SK-N-SH (cell line): ENCODE data around the gene STYK1. TPM values are rescaled to one million over a fixed set of nuclear protein-coding genes. Genes with fewer than 3 reads are reported as not detected.

ENCODE experiments used
- CTCF ChIA-PET: fragments of 300-600, 350-600 bp; formaldehyde crosslinking; extraction: SDS; loops from one replicate; lab custom pipeline; 2021; lab: Yijun Ruan, JAX
- POLR2A ChIA-PET: fragments of 350-600 bp; sonication (Branson Sonifier 250); formaldehyde crosslinking; extraction: SDS; loops from one replicate; lab custom pipeline; 2020; ENCODE audit warnings: antibody characterized with exemption, inconsistent platforms; lab: Yijun Ruan, JAX
- DNase-seq: peaks from one replicate; pipeline ENCODE4 v3.0.0; 2012
- H2AFZ ChIP-seq: fragments of 200-600 bp; sonication (generic); 2 replicates; pipeline ENCODE4 v1.8.1; 2016; ENCODE audit warnings: antibody characterized with exemption, mild to moderate bottlenecking, low read depth
- H3F3A ChIP-seq: fragments of 200-600 bp; sonication (generic); replicated peaks from 2 replicates; pipeline ENCODE3; 2016; ENCODE audit warnings: antibody characterized with exemption, mild to moderate bottlenecking; ENCODE audit not compliant: insufficient read depth
- H3K27ac ChIP-seq, 2 experiments: fragments of 200-500 bp in 1 of 2; fragments of 200-600 bp in 1 of 2; sonication (Bioruptor generic) in 1 of 2; sonication (generic), shearing (Covaris generic) in 1 of 2; 2 replicates each; pipeline versions ENCODE4 v1.5.1 to v1.6.1; 2014 to 2016; ENCODE audit warnings: low read depth in 2 of 2, inconsistent platforms in 1 of 2, low read length in 1 of 2, mild to moderate bottlenecking in 1 of 2, mixed read lengths in 1 of 2
- H3K27me3 ChIP-seq: fragments of 200-600 bp; sonication (generic), shearing (Covaris generic); 2 replicates; pipeline ENCODE4 v1.6.1; 2016; ENCODE audit warnings: mixed run types; ENCODE audit not compliant: insufficient read depth
- H3K36me3 ChIP-seq, 2 experiments: fragments of 200-500 bp in 1 of 2; fragments of 200-600 bp in 1 of 2; sonication (Bioruptor generic) in 1 of 2; sonication (generic) in 1 of 2; replicated peaks in 1 of 2; 2 replicates each; pipeline versions ENCODE3 to v1.5.1; 2014 to 2016; ENCODE audit warnings: low read length in 1 of 2, mild to moderate bottlenecking in 1 of 2; ENCODE audit not compliant: insufficient read depth in 2 of 2, control insufficient read depth in 1 of 2
- H3K4me1 ChIP-seq, 2 experiments: fragments of 200-500 bp in 1 of 2; fragments of 200-600 bp in 1 of 2; sonication (Bioruptor generic) in 1 of 2; sonication (generic), shearing (Covaris generic) in 1 of 2; 2 replicates each; pipeline versions ENCODE4 v1.5.1 to v1.6.1; 2014 to 2016; ENCODE audit warnings: low read depth in 1 of 2, low read length in 1 of 2, mixed run types in 1 of 2; ENCODE audit not compliant: insufficient read depth in 2 of 2, control insufficient read depth in 1 of 2
- H3K4me2 ChIP-seq: fragments of 200-600 bp; sonication (generic), shearing (Covaris generic); 2 replicates; pipeline ENCODE4 v1.6.1; 2017; ENCODE audit warnings: mixed run types
- H3K4me3 ChIP-seq, 2 experiments: fragments of 200-500 bp in 1 of 2; fragments of 200-600 bp in 1 of 2; sonication (Bioruptor generic) in 1 of 2; sonication (generic), shearing (Covaris generic) in 1 of 2; 2 replicates each; pipeline versions ENCODE4 v1.5.1 to v1.8.1; 2014 to 2016; ENCODE audit warnings: low read depth in 2 of 2, inconsistent platforms in 1 of 2, low read length in 1 of 2, mild to moderate bottlenecking in 1 of 2, mixed read lengths in 1 of 2, moderate library complexity in 1 of 2
- H3K79me2 ChIP-seq: fragments of 200-600 bp; sonication (generic); 2 replicates; pipeline ENCODE4 v1.8.1; 2017; ENCODE audit warnings: mild to moderate bottlenecking; ENCODE audit not compliant: insufficient read depth
- H3K9ac ChIP-seq: fragments of 200-600 bp; sonication (generic); 2 replicates; pipeline ENCODE4 v1.6.1; 2017; ENCODE audit warnings: mixed run types
- H3K9me2 ChIP-seq: fragments of 200-600 bp; sonication (generic); 2 replicates; pipeline ENCODE4 v1.6.1; 2017; ENCODE audit warnings: mixed run types
- H3K9me3 ChIP-seq: fragments of 200-600 bp; sonication (generic); 2 replicates; pipeline ENCODE4 v1.6.1; 2017; ENCODE audit warnings: mixed run types, mild to moderate bottlenecking, moderate library complexity
- H4K20me1 ChIP-seq: fragments of 200-600 bp; sonication (generic); 2 replicates; pipeline ENCODE4 v1.6.1; 2017; ENCODE audit warnings: mild to moderate bottlenecking, mixed run types; ENCODE audit not compliant: insufficient read depth
- ELF1 ChIP-seq: IDR thresholded peaks from 2 replicates; pipeline ENCODE4 v1.4.0; 2012
- FOXM1 ChIP-seq: IDR thresholded peaks from 2 replicates; pipeline ENCODE4 v1.4.0; 2012; ENCODE audit warnings: low read depth, mild to moderate bottlenecking
- GATA2 ChIP-seq: sonication (generic); formaldehyde crosslinking; IDR thresholded peaks from 2 replicates; pipeline ENCODE4 v1.5.0; 2020; ENCODE audit warnings: mild to moderate bottlenecking, missing genetic modification reagents
- IRF3 ChIP-seq: fragments of 150-350 bp; IDR thresholded peaks from 2 replicates; pipeline ENCODE4 v1.6.1; 2016; ENCODE audit warnings: mild to moderate bottlenecking, low read depth, low read length
- NRF1 ChIP-seq: IDR thresholded peaks from 2 replicates; pipeline ENCODE4 v1.6.1; 2012; ENCODE audit warnings: low read depth, mild to moderate bottlenecking, low read length
- PBX3 ChIP-seq: IDR thresholded peaks from 2 replicates; pipeline ENCODE4; 2012
- REST ChIP-seq: IDR thresholded peaks from 2 replicates; pipeline ENCODE4 v1.6.1; 2012; ENCODE audit warnings: mild to moderate bottlenecking, low read depth, low read length, moderate library complexity
- TCF12 ChIP-seq: IDR thresholded peaks from 2 replicates; pipeline ENCODE4 v1.4.0; 2012
- ZBTB33 ChIP-seq: IDR thresholded peaks from 2 replicates; pipeline ENCODE4 v1.4.0; 2012; ENCODE audit warnings: low read depth, borderline replicate concordance
- whole genome bisulfite sequencing: methylation state at CpG from one replicate; pipeline ENCODE4 v1.1.6; 2017; ENCODE audit warnings: low lambda C conversion rate; 5-methylcytosine and 5-hydroxymethylcytosine counted together
- polyA plus RNA-seq, 3 experiments: library from polyadenylated mRNA; depleted of rRNA; stranded (reverse); fragments of >200 nt; gene quantifications; 2 replicates each; pipeline ENCODE4 v1.2.3, GENCODE V29; 2012
- TF ChIP-seq, protein P1 (sequence below): fragments of 200-600 bp; sonication (generic); IDR thresholded peaks from 2 replicates; pipeline ENCODE4 v1.6.1; 2017; ENCODE audit warnings: antibody characterized with exemption, mild to moderate bottlenecking, moderate library complexity
- TF ChIP-seq, protein P2 (sequence below): IDR thresholded peaks from 2 replicates; pipeline ENCODE4 v1.4.0; 2012; ENCODE audit warnings: low read depth, borderline replicate concordance
- TF ChIP-seq, protein P3 (sequence below): IDR thresholded peaks from 2 replicates; pipeline ENCODE4 v1.4.0; 2012; ENCODE audit warnings: low read depth

STYK1 gene
- polyA plus RNA-seq, 1 of the 3 experiments (the other 2 are of a cell fraction), result not detected

GRCh38 chr12:10697156-10697555 lies 23.3 kb upstream of the STYK1 start:
- Histone ChIP-seq H3K9ac (no peak overlapping the region), H3K36me3 (no peaks in the 10 kb centered on the region), H3K27me3 (0 out of 2 replicates have a peak, but pooled peaks cover 4% of the 10 kb centered on the region), H3K79me2 (no peaks in the 10 kb centered on the region), H3K4me1 (no peaks in the 10 kb centered on the region), H3K4me3 (no peak overlapping the region), H3K9me3 (no peaks in the 10 kb centered on the region), H2AFZ (no peak overlapping the region), H4K20me1 (no peaks in the 10 kb centered on the region), H3K9me2 (no peaks in the 10 kb centered on the region)
- no peak for DNase-seq
- POLR2A ChIA-PET, result no interaction called here
- WGBS, result 15% methylated on average over 2 of the region's 2 CpGs
- CTCF ChIA-PET, result interaction anchor here (0.6 to 0.7 kb wide), 2 partner anchors 11 to 53 kb away, joined by 3 read pairs; no protein-coding TSS in a partner anchor
- TF ChIP-seq PBX3 (no peak), NRF1 (no peak), GATA2 (CRISPR knock-in tag) (no peak), IRF3 (no peak), ZBTB33 (no peak), ELF1 (no peak)
- TF ChIP-seq, protein P1, sequence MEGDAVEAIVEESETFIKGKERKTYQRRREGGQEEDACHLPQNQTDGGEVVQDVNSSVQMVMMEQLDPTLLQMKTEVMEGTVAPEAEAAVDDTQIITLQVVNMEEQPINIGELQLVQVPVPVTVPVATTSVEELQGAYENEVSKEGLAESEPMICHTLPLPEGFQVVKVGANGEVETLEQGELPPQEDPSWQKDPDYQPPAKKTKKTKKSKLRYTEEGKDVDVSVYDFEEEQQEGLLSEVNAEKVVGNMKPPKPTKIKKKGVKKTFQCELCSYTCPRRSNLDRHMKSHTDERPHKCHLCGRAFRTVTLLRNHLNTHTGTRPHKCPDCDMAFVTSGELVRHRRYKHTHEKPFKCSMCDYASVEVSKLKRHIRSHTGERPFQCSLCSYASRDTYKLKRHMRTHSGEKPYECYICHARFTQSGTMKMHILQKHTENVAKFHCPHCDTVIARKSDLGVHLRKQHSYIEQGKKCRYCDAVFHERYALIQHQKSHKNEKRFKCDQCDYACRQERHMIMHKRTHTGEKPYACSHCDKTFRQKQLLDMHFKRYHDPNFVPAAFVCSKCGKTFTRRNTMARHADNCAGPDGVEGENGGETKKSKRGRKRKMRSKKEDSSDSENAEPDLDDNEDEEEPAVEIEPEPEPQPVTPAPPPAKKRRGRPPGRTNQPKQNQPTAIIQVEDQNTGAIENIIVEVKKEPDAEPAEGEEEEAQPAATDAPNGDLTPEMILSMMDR, result no peak
- TF ChIP-seq, protein P2, sequence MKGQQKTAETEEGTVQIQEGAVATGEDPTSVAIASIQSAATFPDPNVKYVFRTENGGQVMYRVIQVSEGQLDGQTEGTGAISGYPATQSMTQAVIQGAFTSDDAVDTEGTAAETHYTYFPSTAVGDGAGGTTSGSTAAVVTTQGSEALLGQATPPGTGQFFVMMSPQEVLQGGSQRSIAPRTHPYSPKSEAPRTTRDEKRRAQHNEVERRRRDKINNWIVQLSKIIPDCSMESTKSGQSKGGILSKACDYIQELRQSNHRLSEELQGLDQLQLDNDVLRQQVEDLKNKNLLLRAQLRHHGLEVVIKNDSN, result no peak
- TF ChIP-seq, all 33 proteins: peak for 0
- Histone ChIP-seq H3K27ac (no peak overlapping the region), H3K4me2 (no peak overlapping the region), H3F3A (no peaks in the 10 kb centered on the region)

- no peak overlapping the region for H2AFZ ChIP-seq
- TF ChIP-seq TCF12, result no peak
- no peak for TF ChIP-seq GATA2 (CRISPR knock-in tag)
- TF ChIP-seq REST, result no peak
- TF ChIP-seq, protein P3, sequence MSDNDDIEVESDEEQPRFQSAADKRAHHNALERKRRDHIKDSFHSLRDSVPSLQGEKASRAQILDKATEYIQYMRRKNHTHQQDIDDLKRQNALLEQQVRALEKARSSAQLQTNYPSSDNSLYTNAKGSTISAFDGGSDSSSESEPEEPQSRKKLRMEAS, result no peak
- TF ChIP-seq FOXM1, result no peak
- no peaks in the 10 kb centered on the region for H3K4me1 ChIP-seq
- no peaks in the 10 kb centered on the region for H3K9me2 ChIP-seq
- CTCF ChIA-PET, result no interaction called here
- POLR2A ChIA-PET, result no interaction called here
- H3K79me2 ChIP-seq, result no peaks in the 10 kb centered on the region
- 13% methylated on average over 2 of the region's 2 CpGs for WGBS
- H3F3A ChIP-seq, result no peaks in the 10 kb centered on the region
- no peaks in the 10 kb centered on the region for H4K20me1 ChIP-seq
- DNase-seq, result no peak
- H3K27me3 ChIP-seq, result peaks cover 5% of the 10 kb centered on the region; the same call in 1 of the 2 replicates
- H3K4me2 ChIP-seq, result no peak overlapping the region
- H3K4me3 ChIP-seq, result no peak overlapping the region
- H3K9ac ChIP-seq, result no peak overlapping the region
- H3K9me3 ChIP-seq, result no peaks in the 10 kb centered on the region
- H3K36me3 ChIP-seq, result no peaks in the 10 kb centered on the region
- no peak overlapping the region for H3K27ac ChIP-seq
Measured at GRCh38 chr12:10690906-10691305, 17.1 kb upstream of the STYK1 start.
